NCI-H2029 treated with DMSO at 0.1 percent for 48 hours (cell line): ENCODE measurements around the gene CCL22.
"Not testable (repeated sequence)": the region's sequence is repeated elsewhere in the genome, so short reads cannot be mapped to it uniquely, and the experiment has no call there.

ENCODE experiments used
- DNase-seq: peaks from one replicate; lab custom pipeline; 2025; lab: John Stamatoyannopoulos, UW

Gene CCL22

GRCh38 chr16:57395026-57395425, 36.4 kb downstream of the CCL22 start:
- DNase-seq = no peak

- DNase-seq = no peak
Observed at GRCh38 chr16:57396786-57397185, 38.2 kb downstream of the CCL22 start.

- DNase-seq = not testable (repeated sequence)
Observed at GRCh38 chr16:57397493-57397892, 38.9 kb downstream of the CCL22 start.

- no peak for DNase-seq
Observed at GRCh38 chr16:57401943-57402640, 43.5 kb downstream of the CCL22 start.

- no peak for DNase-seq
Observed at GRCh38 chr16:57403965-57404817, 45.6 kb downstream of the CCL22 start, which contains the start of gene CCL17. TSS of gene CCL17 (plus strand) at chr16:57404767. CDS start at chr16:57413933, 9,166 bp downstream.

- DNase-seq = no peak
Observed at GRCh38 chr16:57405097-57405496, 46.5 kb downstream of the CCL22 start.

GRCh38 chr16:57406881-57407280, 48.3 kb downstream of the CCL22 start:
- no peak for DNase-seq

- no peak for DNase-seq
Observed at GRCh38 chr16:57407521-57408353, 49.2 kb downstream of the CCL22 start.

GRCh38 chr16:57409065-57409464, 50.5 kb downstream of the CCL22 start:
- DNase-seq = no peak

GRCh38 chr16:57409870-57410587, 51.4 kb downstream of the CCL22 start:
- no peak for DNase-seq

- DNase-seq = no peak
Observed at GRCh38 chr16:57411362-57411976, 52.9 kb downstream of the CCL22 start.

GRCh38 chr16:57412584-57412983, 54.0 kb downstream of the CCL22 start:
- DNase-seq = no peak

GRCh38 chr16:57413301-57413730, 54.7 kb downstream of the CCL22 start:
- DNase-seq = no peak

- DNase-seq = no peak
Observed at GRCh38 chr16:57413733-57414132, 55.1 kb downstream of the CCL22 start.
